OCI-LY3 (cell line): ENCODE measurements around the gene KITLG.

Experiments used
- CTCF ChIP-seq: fragments of 200-600, 300-600 bp; sonication (generic); IDR thresholded peaks from 2 replicates; pipeline ENCODE4 v1.5.1; 2014; ENCODE audit warnings: antibody characterized with exemption, low read length, low read depth
- EZH2phosphoT487 ChIP-seq: fragments of 200-600 bp; shearing (Covaris generic); IDR thresholded peaks from 2 replicates; pipeline ENCODE4 v1.6.1; 2018; ENCODE audit warnings: antibody characterized with exemption, mixed run types, low read depth

DNA sequence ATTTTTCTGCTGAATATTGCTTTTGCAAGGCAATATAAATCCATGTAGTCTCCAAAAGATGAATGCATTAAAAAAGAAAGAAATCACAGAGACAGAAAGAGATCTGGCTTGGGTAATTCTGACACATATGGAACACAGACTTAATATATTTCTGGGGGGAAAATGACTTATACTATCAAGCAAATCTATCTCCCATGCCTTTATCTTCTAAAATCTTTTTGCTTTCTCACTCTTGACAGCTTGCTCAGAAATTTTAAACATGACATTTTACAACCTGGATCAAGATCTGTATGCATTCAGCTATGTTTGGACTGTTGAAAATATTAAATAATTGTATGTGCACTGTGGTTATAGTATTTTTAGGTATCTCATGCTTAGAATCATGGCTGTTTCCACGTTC, 73.0 kb downstream of the KITLG start:
- TF ChIP-seq CTCF (no peak), EZH2phosphoT487 (no peak)
